ENCODE measurements around the gene CORO2B. TPM values are rescaled to one million over a fixed set of nuclear protein-coding genes. Genes with fewer than 3 reads are reported as not detected.
"Not testable (repeated sequence)": the region's sequence is repeated elsewhere in the genome, so short reads cannot be mapped to it uniquely, and the experiment has no call there.

CORO2B gene
- total RNA-seq, 1 experiment from 2014 or later = 10.5 TPM

GRCh38 chr15:68730471-68730919 lies 151.7 kb downstream of the CORO2B start:
- DNase-seq (ENCODE audit: low read depth) = peak; percentile 35

- no peak for DNase-seq (ENCODE audit: low read depth)
Measured at GRCh38 chr15:68730976-68731897, 152.4 kb downstream of the CORO2B start.

GRCh38 chr15:68732451-68732850 lies 153.7 kb downstream of the CORO2B start:
- no peak for DNase-seq (ENCODE audit: low read depth)

GRCh38 chr15:68733666-68734065 lies 154.9 kb downstream of the CORO2B start:
- DNase-seq (ENCODE audit: low read depth) = peak; percentile 8

- DNase-seq (ENCODE audit: low read depth) = no peak
Measured at GRCh38 chr15:68734352-68734751, 155.6 kb downstream of the CORO2B start.

GRCh38 chr15:68734881-68735280 lies 156.1 kb downstream of the CORO2B start:
- DNase-seq (ENCODE audit: low read depth) = no peak

GRCh38 chr15:68735610-68736009 lies 156.8 kb downstream of the CORO2B start:
- DNase-seq (ENCODE audit: low read depth) = no peak

GRCh38 chr15:68739390-68740080 lies 160.7 kb downstream of the CORO2B start:
- DNase-seq (ENCODE audit: low read depth) = no peak

- DNase-seq (ENCODE audit: low read depth) = no peak
Measured at GRCh38 chr15:68743256-68743655, 164.5 kb downstream of the CORO2B start.

- DNase-seq (ENCODE audit: low read depth) = no peak
Measured at GRCh38 chr15:68749365-68749764, 170.6 kb downstream of the CORO2B start.

GRCh38 chr15:68749793-68750192 lies 171.0 kb downstream of the CORO2B start:
- peak; percentile 12 for DNase-seq (ENCODE audit: low read depth)

- DNase-seq (ENCODE audit: low read depth) = no peak
Measured at GRCh38 chr15:68751622-68752021, 172.8 kb downstream of the CORO2B start.

- no peak for DNase-seq (ENCODE audit: low read depth)
Measured at GRCh38 chr15:68755731-68756130, 176.9 kb downstream of the CORO2B start.

GRCh38 chr15:68759982-68760579 lies 181.3 kb downstream of the CORO2B start:
- not testable (repeated sequence) for DNase-seq (ENCODE audit: low read depth)

GRCh38 chr15:68763063-68763462 lies 184.3 kb downstream of the CORO2B start:
- DNase-seq (ENCODE audit: low read depth) = no peak

GRCh38 chr15:68764090-68764489 lies 185.3 kb downstream of the CORO2B start:
- DNase-seq (ENCODE audit: low read depth) = no peak

GRCh38 chr15:68765602-68766368 lies 187.0 kb downstream of the CORO2B start:
- no peak for DNase-seq (ENCODE audit: low read depth)

GRCh38 chr15:68767833-68768232 lies 189.0 kb downstream of the CORO2B start:
- DNase-seq (ENCODE audit: low read depth) = no peak

- peak; percentile 73 for DNase-seq (ENCODE audit: low read depth)
Measured at GRCh38 chr15:68768321-68768720, 189.5 kb downstream of the CORO2B start.

- no peak for DNase-seq (ENCODE audit: low read depth)
Measured at GRCh38 chr15:68769702-68770101, 190.9 kb downstream of the CORO2B start.

GRCh38 chr15:68770216-68770615 lies 191.4 kb downstream of the CORO2B start:
- DNase-seq (ENCODE audit: low read depth) = no peak

- DNase-seq (ENCODE audit: low read depth) = no peak
Measured at GRCh38 chr15:68773036-68773435, 194.2 kb downstream of the CORO2B start.
